GM19238 (cell line): ENCODE results near the gene ADI1.
"Not testable (repeated sequence)": the region's sequence is repeated elsewhere in the genome, so short reads cannot be mapped to it uniquely, and the experiment has no call there.

Source experiments
- DNase-seq: peaks from one replicate; pipeline ENCODE4 v3.0.0; 2011; ENCODE audit warnings: low spot score; ENCODE audit not compliant: insufficient read length

Gene ADI1

DNA sequence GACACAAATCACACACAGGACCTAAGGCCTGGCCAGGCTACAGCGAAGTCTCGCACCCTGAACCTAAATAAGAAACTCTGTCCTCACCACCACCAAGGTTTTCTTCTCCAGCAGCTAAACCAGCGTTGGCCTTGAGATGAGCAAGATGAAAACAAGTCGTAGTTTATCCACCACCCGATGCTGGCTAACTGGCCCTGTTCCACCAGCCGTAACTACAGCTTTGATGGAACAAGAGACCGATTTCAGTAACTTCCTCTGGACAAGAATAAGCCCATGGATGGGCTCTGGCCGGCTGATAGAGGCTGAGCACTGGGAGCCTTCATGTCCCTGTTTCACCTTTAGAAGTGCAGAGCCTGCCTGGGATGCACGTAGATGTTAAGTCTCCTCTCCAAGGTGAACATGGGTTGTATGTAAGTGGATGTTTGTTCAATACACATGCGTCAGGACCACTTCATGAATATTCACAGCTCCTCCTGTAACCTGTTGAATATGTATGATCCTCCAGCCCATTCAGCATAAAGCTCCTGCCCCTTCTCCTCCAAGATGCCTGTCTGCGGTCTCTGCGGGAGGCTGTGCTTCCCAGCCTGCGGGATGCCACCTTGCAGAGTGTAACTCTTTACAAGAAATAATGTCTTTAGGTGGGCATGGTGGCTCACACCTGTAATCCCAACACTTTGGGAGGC lies 24.2 kb downstream of the ADI1 start:
- DNase-seq = no peak

DNA sequence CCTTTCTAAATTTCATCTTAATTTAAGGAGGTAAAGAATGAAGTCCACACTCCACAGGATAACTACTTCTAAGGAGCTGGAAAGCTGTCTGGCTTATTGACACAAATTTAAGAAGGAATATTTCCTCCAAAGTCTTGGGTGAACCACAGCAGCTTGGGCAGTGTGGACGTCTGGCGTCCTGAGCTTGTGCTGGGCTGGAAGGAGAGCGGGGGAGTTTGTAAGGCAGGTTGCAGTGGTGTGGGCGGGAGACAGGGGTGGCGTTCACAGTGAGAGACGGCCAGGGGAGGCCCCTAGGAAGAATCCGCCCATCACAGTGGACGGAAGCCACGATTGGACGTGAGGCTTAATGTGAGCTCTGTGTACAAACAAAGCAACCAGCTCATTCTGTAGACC lies 25.7 kb downstream of the ADI1 start:
- DNase-seq = no peak

DNA sequence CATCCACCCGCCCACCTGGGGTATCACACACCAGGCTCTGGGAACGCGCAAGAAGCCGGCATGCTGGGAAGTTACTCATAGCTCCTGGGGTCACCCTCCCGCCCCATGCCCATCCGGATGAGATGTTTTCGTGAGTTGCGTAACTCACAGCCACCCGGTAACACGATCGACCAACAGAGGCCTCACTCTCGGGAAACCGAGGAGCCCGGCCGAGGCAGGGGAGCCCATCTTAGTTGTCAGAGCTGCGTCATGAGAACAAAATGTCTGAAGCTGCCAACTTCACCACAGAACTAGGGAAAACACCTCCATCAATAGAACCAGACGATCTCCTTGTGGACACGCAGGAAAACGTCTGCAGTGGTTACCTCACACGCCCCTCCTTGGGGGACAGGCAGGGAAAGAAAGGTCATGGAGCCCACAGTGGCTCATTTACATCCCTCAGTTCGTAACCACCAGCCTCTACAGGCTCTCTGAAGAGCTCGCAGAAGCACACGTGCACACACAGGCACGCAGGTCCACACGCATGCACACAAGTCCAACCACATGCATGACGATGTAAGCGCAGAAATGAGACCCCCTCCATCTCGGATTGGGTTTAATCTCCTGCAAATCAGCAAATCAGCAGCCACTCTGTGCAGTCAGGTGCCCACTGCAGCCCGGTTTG lies 26.2 kb downstream of the ADI1 start:
- no peak for DNase-seq

DNA sequence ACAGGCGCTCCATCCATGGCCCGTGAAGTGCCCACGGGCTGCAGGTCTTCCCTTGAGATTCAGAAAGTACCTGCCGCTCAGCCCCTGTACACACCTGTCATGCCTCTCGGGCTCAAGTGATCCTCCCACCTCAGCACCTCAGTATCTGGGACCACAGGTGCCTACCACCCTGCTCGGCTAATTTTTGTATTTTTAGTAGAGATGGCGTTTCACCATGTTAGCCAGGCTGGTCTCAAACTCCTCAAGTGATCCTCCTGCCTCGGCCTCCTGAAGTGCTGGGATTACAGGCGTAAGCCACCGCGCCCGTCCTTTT lies 26.9 kb downstream of the ADI1 start:
- not testable (repeated sequence) for DNase-seq

DNA sequence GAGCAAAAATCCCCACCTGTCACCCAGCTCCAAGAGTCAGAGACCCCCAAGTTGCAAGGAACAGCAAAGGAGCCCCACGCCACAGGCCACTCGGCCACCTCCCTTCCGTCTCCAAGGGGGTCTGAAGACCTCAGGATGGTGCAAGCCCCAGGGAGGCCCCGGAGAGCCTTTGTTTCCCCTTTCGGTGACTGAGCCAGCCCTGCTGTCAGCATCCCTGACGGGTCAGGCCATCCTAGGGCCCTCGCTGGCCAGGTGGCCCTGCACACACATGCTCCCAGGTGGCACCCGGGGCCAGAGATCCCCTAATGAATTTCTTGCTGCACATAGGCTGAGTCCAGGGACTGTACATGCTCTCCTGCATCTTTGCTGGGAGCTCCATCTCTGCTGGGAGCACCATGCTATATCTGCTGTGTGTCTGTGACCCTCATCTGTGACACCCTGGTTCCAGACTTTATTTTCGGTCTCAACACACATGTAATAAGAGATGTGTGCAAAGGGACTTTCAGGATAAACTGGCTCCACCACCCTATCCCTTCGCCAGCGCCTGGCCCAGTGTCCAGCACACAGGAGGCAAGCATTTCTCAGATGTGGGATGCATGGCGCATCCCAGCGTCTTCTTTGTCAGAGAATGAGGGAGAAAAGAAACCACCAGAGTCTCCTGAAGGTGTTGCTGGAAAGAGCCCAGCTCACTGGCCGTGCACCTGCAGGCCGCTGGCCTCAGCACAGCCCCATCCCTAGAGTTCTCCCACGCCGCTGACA lies 27.4 kb downstream of the ADI1 start:
- no peak for DNase-seq

DNA sequence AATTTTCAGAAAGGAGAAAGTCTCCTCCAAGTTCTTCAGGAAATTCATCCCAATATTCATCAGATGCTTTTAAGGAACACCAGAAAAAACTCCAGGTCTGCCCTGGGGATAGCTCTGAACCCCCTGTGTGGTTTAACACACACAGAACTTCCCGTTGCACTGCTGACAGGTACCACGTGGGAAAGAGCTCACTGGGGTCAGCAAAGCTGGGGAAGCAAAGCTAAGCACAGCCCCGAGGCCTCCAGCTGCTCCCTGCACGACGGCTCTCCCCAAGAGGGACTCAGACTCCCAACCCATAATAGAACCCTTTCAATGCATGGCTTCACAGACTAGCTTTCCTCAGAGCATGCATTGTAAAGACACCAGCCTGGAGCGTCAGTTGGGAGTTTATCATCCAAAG lies 28.0 kb downstream of the ADI1 start:
- DNase-seq = no peak

DNA sequence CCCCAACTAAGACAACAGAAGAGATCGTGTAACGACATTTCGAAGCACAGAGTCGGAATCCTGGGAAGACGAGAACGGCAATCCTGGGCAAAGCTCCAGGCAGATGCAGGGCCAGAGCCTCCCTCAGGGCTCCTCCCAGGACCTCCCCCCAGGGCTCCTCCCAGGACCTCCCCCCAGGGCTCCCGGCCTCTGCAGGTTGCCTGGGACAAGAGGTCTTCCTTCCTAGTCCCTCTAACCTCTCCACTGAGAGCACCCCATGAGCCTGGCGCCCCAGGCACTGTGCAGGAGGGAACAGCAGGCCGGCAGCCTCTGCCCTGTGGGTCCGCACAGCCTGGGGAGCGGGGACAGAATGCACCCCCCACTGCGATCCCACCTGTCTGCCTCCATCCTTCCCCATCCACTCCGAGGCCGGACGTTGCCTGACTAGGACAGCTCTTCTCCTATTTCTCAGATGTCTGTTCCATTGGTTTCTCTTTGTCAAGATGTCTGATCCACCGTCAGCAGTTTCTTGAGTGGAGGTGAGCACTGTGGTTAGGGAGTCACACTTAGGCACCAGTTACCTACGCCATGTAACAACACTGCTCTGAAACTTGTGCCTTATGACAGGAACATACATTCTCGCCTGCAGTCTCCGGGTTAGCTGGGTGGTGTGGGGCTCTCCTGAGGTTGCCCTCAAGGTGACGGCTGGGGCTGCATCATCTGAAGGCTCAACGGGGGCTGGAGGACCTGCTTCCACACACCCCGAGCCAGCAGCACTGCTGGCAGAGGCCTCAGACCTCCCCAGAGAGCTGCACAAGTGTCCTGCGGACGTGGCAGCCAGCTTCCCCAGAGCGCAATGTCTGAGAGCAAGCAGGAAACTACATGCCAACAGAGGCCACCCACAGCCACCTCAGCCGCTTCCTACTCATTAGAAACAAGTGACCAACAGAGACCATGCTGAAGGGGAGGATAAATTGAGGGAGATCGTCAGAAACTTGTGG lies 28.9 kb downstream of the ADI1 start:
- no peak for DNase-seq

DNA sequence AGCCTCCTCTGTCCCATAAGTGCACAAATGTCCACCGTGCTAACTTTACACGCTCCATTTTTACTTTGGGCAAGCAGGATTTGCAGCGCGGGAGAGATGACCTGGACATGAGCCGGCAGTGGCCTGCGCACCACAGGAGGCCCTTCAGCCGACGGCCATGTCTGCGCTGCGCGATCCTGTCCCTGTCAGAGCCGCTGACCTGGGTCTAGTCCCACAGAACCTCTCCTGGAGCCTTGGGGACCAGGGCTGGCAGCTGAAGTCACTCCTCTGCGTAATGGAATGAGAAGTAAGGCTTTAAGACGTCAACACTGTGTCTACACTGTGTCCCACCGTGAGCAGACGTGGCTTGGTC lies 29.6 kb downstream of the ADI1 start:
- no peak for DNase-seq

DNA sequence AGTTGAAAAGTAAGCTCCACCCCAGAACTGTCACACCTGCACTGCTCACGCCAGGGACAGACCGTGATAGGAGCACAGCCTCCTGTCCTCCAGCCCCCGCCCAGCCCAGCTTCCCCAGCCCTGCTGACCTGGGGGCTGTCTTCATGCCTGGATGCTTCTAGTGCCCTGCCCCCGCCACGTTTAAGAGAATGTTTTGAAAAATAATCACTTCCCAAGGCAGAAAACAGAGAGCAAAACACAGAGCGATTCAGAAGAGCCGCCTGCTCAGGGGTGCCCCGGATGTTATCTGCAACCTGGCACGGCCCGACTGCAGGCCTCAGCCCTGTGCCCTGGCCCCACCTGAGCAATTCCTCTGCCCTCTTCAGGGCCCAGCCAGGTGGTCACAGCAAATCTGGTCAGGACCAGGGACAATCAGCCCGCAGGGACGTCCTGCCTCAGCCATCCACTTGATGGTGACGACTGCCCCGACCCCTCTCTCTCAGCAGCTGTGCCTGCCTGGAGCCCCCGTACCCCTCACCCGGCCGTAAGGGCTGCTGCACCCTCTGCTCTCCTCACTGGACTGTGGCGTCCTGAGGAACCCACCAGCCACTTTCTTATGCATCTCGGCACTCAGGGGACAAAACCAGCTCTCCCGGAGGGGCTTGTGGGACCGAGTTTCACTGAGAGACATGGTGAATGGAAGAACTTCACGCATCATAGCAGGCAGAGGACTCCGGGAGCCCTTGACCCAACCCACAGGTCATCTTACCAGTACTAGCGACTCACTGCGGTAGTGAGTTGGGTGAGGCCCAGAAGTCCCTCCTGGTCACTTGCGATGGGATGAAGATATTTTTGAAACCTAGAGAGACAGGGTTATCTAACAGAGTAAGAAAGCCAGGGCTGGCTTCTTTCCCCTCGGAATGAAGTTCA lies 30.2 kb downstream of the ADI1 start:
- DNase-seq = no peak

DNA sequence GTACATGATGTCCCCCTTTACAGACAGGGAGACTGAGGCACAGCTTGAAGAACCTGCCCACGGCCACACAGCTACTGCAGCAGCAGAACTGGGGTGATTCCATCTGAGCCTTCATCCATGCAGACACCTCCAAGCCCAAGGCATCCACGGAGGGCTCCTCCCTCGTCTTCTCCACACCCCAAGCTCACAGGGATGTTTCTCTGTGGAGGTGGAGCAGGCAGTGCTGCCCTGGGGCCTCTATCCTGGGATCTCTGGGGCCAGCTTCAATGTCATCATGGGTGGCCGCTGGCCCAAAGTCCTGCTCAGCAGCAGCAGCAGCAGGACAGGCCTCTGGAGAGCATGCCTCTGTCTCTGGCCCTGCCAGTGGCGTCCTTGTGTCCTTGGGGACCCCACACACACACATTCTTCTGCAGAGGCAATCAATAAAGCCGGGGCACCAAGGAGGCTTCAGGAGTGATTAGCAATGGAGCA lies 31.2 kb downstream of the ADI1 start:
- DNase-seq = no peak

DNA sequence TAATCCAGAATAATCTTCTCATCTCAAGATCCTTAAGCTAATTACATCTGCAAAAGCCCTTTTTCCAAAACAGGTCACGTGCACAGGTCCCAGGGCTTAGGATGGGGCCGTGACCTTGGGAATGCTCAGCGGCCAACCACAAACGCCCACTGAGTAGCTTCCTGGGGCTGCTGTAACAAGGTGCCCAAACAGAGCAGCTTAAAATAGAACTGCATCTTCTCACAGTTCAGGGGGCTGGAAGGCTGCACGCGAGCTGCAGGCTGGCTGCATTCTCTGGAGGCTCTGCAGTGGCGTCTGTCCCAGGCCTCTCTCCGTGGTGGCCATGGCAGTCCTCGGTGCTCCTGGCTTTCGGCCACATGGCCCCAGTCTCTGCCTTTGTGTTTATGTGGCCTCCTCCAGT lies 31.9 kb downstream of the ADI1 start:
- no peak for DNase-seq

DNA sequence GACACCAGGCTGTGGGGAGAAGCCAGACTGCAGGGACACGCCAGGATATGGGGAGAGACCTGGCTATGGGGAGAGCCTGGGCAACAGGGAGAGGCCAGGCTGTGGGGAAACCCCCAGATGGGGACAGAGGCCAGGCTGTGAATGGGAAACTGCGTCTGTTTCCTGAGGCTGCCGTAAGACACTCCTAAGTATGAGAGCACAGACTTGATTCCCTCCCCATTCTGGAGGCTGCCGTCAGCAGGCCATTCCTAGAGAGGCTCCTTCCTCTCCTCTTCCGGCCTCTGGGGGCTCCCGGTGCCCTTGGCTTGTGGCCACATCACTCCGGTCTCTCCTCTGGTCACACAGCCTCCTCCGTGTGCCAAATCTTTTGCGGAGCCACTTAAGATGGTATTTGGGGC lies 32.3 kb downstream of the ADI1 start:
- no peak for DNase-seq

DNA sequence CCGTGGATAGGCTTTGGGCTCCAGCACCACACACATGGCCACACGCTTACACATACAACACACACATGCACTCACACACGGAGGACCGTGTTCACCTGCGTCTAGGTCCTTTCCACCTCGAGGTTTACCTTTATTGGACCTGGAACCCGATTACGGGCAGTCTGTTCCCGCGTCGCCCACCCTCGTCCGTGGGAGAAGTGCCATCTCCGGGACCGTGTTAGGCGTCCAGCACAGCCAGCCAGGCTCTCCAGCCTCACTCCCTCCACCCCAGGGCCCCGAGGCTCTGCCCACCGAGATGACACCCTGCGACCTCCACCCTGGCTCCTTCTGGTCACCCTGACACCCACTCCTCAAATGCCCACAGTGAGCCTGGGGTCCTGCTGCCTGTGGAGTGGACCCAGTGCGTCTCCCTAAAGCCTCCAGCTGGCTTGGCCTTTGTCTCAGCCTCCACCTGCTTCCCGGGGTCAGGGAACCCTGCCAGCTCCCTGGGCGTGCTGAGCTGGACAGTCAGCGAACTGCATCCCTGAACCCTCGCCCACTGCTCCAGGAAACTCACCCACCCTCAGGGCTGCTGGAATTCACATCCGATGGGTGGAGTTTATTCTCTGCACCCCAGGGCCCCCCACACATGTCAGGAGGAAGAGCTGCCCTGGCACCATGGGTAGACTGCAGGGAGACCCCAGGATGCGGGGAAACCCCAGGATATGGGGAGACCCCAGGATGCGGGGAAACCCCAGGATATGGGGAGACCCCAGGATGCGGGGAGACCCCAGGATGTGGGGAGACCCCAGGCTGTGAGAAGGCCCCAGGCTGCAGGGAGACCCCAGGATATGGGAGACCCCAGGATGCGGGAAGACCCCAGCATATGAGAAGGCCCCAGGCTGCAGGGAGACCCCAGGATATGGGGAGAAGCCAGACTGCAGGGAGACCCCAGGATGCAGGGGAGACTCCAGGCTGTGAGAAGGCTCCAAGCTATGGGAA lies 33.0 kb downstream of the ADI1 start:
- no peak for DNase-seq

DNA sequence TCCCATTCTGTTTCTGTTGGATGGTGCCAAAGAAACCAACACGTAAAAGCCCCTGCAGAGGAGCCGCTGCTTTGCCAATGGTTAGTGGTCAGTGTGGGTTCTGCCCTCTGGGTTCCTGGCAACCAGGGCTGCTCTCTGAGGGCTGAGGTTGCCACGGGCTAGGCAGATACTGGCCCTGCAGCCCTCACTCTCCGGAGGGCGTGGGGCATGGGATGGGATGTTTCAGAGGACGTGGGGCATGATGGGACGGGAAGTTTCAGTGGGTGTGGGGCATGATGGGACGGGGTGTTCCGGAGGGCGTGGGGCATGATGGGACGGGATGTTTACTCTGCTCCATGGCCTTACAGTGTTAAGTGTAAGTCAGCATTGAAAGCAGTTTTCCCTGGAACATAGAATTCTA lies 34.2 kb downstream of the ADI1 start:
- DNase-seq = no peak

DNA sequence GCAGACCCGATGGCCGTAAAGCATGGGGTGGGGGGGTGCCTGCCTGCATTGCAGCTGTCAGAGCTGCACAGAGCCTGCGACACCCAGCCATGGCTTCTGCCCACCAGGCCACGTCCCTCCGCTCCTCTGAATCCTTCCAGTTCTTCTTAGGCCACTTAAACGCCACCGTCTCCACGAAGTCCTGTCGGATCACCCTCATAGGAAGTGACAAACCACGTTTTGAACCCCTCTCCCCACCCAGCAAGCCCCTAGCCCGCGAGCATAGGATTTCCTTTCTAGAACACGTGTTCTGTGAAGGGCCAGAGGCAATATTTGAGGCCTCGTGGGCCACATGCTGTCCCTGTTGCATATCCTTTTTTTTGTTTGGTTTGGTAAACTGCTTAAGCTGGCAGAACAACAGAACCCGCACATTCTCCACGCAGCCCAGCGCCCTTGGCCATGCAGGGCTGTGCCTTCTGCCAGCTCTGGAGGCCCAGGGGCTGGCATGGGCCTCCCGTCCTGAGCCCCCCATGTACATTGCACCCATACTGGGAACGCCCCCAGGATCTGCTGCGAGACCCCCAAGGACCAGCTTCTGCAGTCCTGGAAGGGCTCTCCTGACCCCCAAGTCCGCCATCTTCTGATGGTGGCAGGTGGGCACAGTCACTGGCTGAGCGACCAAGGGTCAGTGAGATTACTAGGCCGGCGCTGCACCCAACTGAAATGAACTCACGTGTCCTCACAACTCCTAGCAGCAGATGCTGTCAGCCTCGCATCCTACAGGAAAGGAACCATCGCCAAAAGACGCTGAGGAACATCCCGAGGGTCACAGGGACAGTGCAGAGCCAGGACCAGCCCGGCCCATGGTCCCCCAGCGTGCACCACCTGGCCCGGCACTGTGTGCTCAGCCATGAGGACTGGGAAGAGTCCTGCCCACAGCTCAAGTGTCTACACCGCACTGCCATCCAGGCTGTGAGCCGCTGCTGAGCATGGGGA lies 35.1 kb downstream of the ADI1 start:
- no peak for DNase-seq

DNA sequence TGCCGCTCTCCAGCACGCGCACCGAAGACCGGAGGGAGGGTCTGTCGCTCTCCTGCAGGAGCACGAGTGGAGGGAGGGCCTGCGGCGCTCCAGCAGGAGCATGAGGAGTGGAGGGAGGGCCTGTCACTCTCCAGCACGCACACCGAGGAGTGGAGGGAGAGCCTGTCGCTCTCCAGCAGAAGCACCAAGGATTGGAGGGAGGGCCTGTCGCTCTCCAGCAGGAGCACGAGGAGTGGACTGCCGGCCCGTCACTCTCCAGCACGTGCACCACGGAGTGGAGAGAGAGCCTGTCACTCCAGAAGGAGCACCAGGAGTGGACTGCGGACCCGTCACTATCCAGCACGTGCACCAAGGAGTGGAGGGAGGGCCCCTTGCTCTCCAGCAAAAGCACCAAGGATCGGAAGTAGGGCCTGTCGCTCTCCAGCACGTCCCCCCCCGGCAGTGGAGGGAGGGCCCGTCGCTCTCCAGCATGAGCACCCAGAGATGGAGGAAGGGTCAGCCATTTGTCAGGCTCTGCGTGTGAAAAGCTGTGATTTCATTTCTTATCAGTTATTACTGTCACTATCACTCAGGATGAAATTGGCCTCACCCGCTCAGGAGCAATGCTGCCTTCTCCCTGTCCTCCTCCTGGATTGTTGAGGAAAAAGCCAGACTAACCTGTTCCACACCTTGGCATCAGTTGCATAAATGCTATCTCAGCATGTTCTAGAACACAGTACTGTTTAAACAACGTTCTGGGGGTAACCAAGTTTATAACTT lies 35.9 kb downstream of the ADI1 start:
- no peak for DNase-seq

DNA sequence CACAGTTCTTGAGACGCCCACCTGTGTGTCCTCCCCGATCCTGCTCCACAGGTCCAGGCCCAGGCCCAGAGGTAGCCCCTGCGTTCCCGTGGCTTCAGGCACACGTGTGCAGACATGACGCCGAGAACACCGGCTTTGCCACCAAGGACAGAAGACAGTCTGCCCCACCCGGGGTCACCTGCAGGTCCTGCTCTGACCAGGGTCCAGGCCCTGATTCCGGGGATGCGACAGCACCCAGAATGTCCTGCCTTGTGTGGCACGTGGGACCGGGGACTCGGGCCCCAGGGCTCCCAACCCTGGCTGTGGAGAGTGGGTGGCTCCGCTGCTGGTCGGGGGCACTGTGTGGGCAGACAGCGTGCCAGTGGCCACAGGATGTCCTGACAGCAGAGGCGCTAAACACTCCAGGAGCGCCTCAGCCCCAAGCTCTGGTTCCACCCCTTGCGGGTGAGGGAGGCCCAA lies 36.9 kb downstream of the ADI1 start:
- no peak for DNase-seq
